HepG2 (cell line): Measurements from ENCODE around the gene FAM131C. TPM values are rescaled to one million over a fixed set of nuclear protein-coding genes. Genes with fewer than 3 reads are reported as not detected.

Experiments
- CBFB ChIP-seq: sonication (generic); formaldehyde crosslinking; IDR thresholded peaks from 2 replicates; pipeline ENCODE4 v1.4.0; 2020; ENCODE audit warnings: missing genetic modification reagents
- CHCHD3 ChIP-seq: sonication (generic); formaldehyde crosslinking; IDR thresholded peaks from 2 replicates; pipeline ENCODE4 v1.8.0; 2022; ENCODE audit warnings: mild to moderate bottlenecking, missing genetic modification reagents, moderate library complexity
- DNMT1 ChIP-seq: sonication (generic); formaldehyde crosslinking; IDR thresholded peaks from 2 replicates; pipeline ENCODE4 v1.5.1; 2020; ENCODE audit warnings: mild to moderate bottlenecking, missing genetic modification reagents
- EEA1 ChIP-seq: sonication (generic); formaldehyde crosslinking; IDR thresholded peaks from 2 replicates; pipeline ENCODE4 v1.5.1; 2020; ENCODE audit warnings: mild to moderate bottlenecking, missing genetic modification reagents, borderline replicate concordance
- ELF3 ChIP-seq: IDR thresholded peaks from 2 replicates; pipeline ENCODE4 v1.6.1; 2016; ENCODE audit warnings: missing genetic modification reagents, missing compliant biosample characterization
- FOXK1 ChIP-seq: sonication (generic); formaldehyde crosslinking; IDR thresholded peaks from 2 replicates; pipeline ENCODE4 v1.4.0; 2020; ENCODE audit warnings: low read depth, missing genetic modification reagents, borderline replicate concordance
- GATAD2A ChIP-seq: IDR thresholded peaks from 2 replicates; pipeline ENCODE4 v1.6.1; 2016
- HDAC1 ChIP-seq: sonication (generic); formaldehyde crosslinking; IDR thresholded peaks from 2 replicates; pipeline ENCODE4 v1.5.1; 2020; ENCODE audit warnings: mild to moderate bottlenecking, missing genetic modification reagents
- KDM3A ChIP-seq: IDR thresholded peaks from 2 replicates; pipeline ENCODE4 v1.6.1; 2018; ENCODE audit warnings: low read depth, missing compliant biosample characterization
- LCORL ChIP-seq, 2 experiments: fragments of 450-650 bp in 1 of 2; sonication (generic) in 1 of 2; formaldehyde crosslinking in 1 of 2; IDR thresholded peaks; 2 replicates each; pipeline versions ENCODE4 v1.5.0 to v1.6.1; 2017 to 2020; ENCODE audit warnings: antibody characterized with exemption in 1 of 2, missing genetic modification reagents in 1 of 2
- MBD4 ChIP-seq: IDR thresholded peaks from 2 replicates; pipeline ENCODE4 v1.6.1; 2012; ENCODE audit warnings: low read length, inconsistent platforms, borderline replicate concordance
- MED13 ChIP-seq: sonication (generic); formaldehyde crosslinking; IDR thresholded peaks from 2 replicates; pipeline ENCODE4 v1.5.0; 2020; ENCODE audit warnings: missing genetic modification reagents
- MTF1 ChIP-seq: sonication (generic); formaldehyde crosslinking; IDR thresholded peaks from 2 replicates; pipeline ENCODE4 v1.5.0; 2020; ENCODE audit warnings: missing genetic modification reagents
- MYNN ChIP-seq: sonication (generic); formaldehyde crosslinking; IDR thresholded peaks from 2 replicates; pipeline ENCODE4 v1.4.0; 2020; ENCODE audit warnings: mild to moderate bottlenecking, low read depth, missing genetic modification reagents
- POLR2AphosphoS5 ChIP-seq: IDR thresholded peaks from 2 replicates; pipeline ENCODE4 v1.6.1; 2012; ENCODE audit warnings: low read depth, low read length
- SMAD3 ChIP-seq: sonication (generic); formaldehyde crosslinking; IDR thresholded peaks from 2 replicates; pipeline ENCODE4 v1.4.0; 2020; ENCODE audit warnings: missing genetic modification reagents
- THAP11 ChIP-seq: IDR thresholded peaks from 2 replicates; pipeline ENCODE4 v1.6.1; 2016; ENCODE audit warnings: missing biosample characterization, missing genetic modification reagents
- ZGPAT ChIP-seq: IDR thresholded peaks from 2 replicates; pipeline ENCODE4 v1.6.1; 2016; ENCODE audit warnings: mild to moderate bottlenecking
- ZNF350 ChIP-seq: sonication (generic); formaldehyde crosslinking; IDR thresholded peaks from 2 replicates; pipeline ENCODE4 v1.4.0; 2020; ENCODE audit warnings: mild to moderate bottlenecking, low read depth, missing genetic modification reagents, borderline replicate concordance
- ZNF570 ChIP-seq: sonication (generic); formaldehyde crosslinking; IDR thresholded peaks from 2 replicates; pipeline ENCODE4 v1.4.0; 2020; ENCODE audit warnings: mild to moderate bottlenecking, missing genetic modification reagents, borderline replicate concordance
- ZNF614 ChIP-seq: IDR thresholded peaks from 2 replicates; pipeline ENCODE4 v1.6.1; 2018; ENCODE audit warnings: missing biosample characterization, missing genetic modification reagents, inconsistent platforms, borderline replicate concordance
- ZNF629 ChIP-seq: sonication (generic); formaldehyde crosslinking; conservative IDR thresholded peaks from 2 replicates; pipeline ENCODE4 v1.5.0; 2020; ENCODE audit warnings: missing genetic modification reagents
- ZNF713 ChIP-seq: sonication (generic); formaldehyde crosslinking; IDR thresholded peaks from 2 replicates; pipeline ENCODE4 v1.4.0; 2020; ENCODE audit warnings: mild to moderate bottlenecking, missing genetic modification reagents
- ZNF770 ChIP-seq: sonication (generic); formaldehyde crosslinking; IDR thresholded peaks from 2 replicates; pipeline ENCODE4 v1.5.0; 2020; ENCODE audit warnings: mild to moderate bottlenecking, missing genetic modification reagents
- ZNF792 ChIP-seq: IDR thresholded peaks from 2 replicates; pipeline ENCODE4 v1.6.1; 2016
- polyA plus RNA-seq, 8 experiments: library from polyadenylated mRNA; depleted of rRNA in 3 of 8; stranded (reverse) in 7 of 8; unstranded in 1 of 8; fragments of >200 nt; fragmentation: Illumina TruSeq in 4 of 8; extraction: Trizol in 4 of 8; gene quantifications; 2 replicates each; pipeline versions ENCODE4 v1.2.1 to v1.2.3, GENCODE V29; 2011 to 2016; ENCODE audit warnings: low read depth in 4 of 8, missing spikeins in 1 of 8, mixed read lengths in 1 of 8; ENCODE audit not compliant: insufficient read depth in 1 of 8
- total RNA-seq, 5 experiments: library from RNA; depleted of rRNA; stranded (reverse); fragments of >200 nt; fragmentation: Illumina TruSeq; extraction: Trizol; gene quantifications; 2 replicates each; pipeline ENCODE4 v1.2.3, GENCODE V29; 2016; ENCODE audit warnings: low read depth in 1 of 5
- TF ChIP-seq, protein P1 (sequence below): IDR thresholded peaks from 2 replicates; pipeline ENCODE4 v1.6.1; 2016; ENCODE audit warnings: low read depth, borderline replicate concordance
- TF ChIP-seq, protein P2 (sequence below): sonication (generic); formaldehyde crosslinking; IDR thresholded peaks from 2 replicates; pipeline ENCODE4 v1.5.1; 2020; ENCODE audit warnings: mild to moderate bottlenecking, missing genetic modification reagents, moderate library complexity

Gene FAM131C
- total and polyA plus RNA-seq, 2 of the 13 experiments (the other 11 are each of a cell fraction or from before 2014, with no cell fraction given) = 0.07 TPM; not detected in 1

DNA sequence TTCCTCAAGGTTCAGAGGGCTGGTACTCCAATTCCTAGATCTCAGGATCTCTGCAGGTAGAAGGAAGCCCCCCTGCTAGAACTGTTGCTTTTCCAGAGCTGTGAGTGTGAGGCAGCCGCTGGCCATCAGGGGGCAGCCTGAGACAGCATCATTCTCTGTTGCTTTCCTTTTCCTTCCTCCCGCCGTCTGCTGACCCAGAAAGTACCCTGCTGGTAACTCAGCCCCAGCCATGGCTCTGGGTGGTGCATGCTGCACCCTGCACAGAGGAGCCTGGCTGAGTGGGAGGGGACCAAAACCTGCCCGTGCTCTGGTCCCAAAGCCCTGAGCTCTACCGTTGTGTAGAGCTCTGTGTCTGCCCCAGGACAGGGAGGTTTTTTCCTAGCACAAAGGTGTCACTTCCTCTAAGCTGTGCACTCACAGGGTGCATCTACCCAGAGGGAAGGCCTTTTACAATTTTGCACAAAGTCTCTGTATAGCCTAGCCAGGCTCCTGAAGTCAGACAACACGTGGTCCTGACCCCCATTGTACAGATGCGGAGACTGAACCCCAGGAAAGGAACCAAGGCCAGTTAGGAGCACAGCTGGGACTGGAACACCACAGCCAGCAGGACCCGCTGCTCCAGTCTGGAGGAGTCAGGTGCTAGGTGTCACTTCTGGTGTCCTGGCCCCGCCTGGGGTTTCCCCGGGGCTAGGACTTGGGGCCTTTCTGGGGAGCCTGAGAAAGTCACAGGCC, 5.6 kb upstream of the FAM131C start (continued):
- TF ChIP-seq ZNF770 (CRISPR knock-in tag) (no peak), ZNF570 (CRISPR knock-in tag) (no peak), DNMT1 (CRISPR knock-in tag) (peak; percentile 65; the same call in 1 of the 2 replicates), CBFB (CRISPR knock-in tag) (0 out of 2 replicates have a peak, but pooled peaks have one; percentile 46), MTF1 (CRISPR knock-in tag) (no peak), FOXK1 (CRISPR knock-in tag) (0 out of 2 replicates have a peak, but pooled peaks have one; percentile 24), MYNN (CRISPR knock-in tag) (peak; percentile 74; the same call in 1 of the 2 replicates), THAP11 (CRISPR knock-in tag) (peak; percentile 52; the same call in 1 of the 2 replicates), ZNF713 (no peak), SMAD3 (CRISPR knock-in tag) (peak; percentile 43; the same call in 1 of the 2 replicates), CHCHD3 (CRISPR knock-in tag) (no peak), HDAC1 (0 out of 2 replicates have a peak, but pooled peaks have one; percentile 44), ZNF614 (CRISPR knock-in tag) (no peak), POLR2AphosphoS5 (no peak), KDM3A (peak; percentile 22; the same call in 1 of the 2 replicates), MED13 (no peak), EEA1 (CRISPR knock-in tag) (no peak), MBD4 (no peak), ZNF629 (CRISPR knock-in tag) (peak; percentile 56), ZNF792 (CRISPR knock-in tag) (peak; percentile 17; the same call in 1 of the 2 replicates), ZNF350 (CRISPR knock-in tag) (0 out of 2 replicates have a peak, but pooled peaks have one; percentile 21), GATAD2A (CRISPR knock-in tag) (peak; percentile 41), LCORL (IDR thresholded peaks at IDR 0.05) (no peak), LCORL (CRISPR knock-in tag; IDR thresholded peaks at IDR 0.05) (no peak), ZGPAT (CRISPR knock-in tag) (0 out of 2 replicates have a peak, but pooled peaks have one; percentile 44), ELF3 (CRISPR knock-in tag) (peak; percentile 60)
- TF ChIP-seq, protein P1, sequence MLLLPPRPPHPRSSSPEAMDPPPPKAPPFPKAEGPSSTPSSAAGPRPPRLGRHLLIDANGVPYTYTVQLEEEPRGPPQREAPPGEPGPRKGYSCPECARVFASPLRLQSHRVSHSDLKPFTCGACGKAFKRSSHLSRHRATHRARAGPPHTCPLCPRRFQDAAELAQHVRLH = 0 out of 2 replicates have a peak, but pooled peaks have one; percentile 47
- TF ChIP-seq, protein P2, sequence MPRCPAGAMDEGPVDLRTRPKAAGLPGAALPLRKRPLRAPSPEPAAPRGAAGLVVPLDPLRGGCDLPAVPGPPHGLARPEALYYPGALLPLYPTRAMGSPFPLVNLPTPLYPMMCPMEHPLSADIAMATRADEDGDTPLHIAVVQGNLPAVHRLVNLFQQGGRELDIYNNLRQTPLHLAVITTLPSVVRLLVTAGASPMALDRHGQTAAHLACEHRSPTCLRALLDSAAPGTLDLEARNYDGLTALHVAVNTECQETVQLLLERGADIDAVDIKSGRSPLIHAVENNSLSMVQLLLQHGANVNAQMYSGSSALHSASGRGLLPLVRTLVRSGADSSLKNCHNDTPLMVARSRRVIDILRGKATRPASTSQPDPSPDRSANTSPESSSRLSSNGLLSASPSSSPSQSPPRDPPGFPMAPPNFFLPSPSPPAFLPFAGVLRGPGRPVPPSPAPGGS (CRISPR knock-in tag) = peak; percentile 22; the same call in 1 of the 2 replicates
